ENCODE results near the gene RB1.
"Not testable (repeated sequence)": the region's sequence is repeated elsewhere in the genome, so short reads cannot be mapped to it uniquely, and the experiment has no call there.

The RB1 gene

DNA sequence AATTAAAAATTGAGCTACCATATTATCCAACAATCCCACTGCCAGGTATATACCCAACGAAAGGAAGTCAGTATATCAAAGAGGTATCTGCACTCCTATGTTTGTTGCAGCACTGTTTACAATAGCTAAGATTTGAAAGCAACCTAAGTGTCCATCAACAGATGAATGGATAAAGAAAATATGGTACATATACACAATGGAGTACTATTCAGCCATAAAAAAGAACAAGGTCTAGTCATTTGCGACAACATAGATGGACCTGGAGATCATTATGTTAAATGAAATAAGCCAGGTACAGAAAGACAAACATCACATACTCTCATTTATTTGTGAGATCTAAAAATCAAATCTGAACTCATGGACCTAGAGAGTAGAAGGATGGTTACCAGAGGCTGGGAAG, 52.0 kb downstream of the RB1 start:
- not testable (repeated sequence) for DNase-seq

DNA sequence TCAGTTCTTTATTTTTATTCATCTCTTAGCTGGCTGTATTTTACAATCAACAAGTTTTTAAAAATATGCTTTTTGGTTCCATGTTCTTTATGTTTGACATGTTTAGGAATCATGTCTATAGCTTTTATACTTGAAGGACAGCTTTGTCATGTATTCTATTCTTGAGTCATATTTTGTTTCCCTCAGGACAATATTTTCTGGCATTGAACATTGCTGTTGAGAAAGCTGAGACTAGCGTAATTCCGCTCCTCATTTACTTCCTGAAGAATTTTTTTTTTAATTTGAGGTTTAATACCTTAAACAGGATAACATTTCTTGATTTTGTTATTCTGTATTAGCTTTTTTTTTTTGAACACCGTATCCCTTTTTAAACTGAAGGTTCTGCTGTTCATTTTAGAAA, 53.2 kb downstream of the RB1 start:
- DNase-seq: no peak

GRCh38 chr13:48369988-48370387, 66.4 kb downstream of the RB1 start:
- DNase-seq: no peak

DNA sequence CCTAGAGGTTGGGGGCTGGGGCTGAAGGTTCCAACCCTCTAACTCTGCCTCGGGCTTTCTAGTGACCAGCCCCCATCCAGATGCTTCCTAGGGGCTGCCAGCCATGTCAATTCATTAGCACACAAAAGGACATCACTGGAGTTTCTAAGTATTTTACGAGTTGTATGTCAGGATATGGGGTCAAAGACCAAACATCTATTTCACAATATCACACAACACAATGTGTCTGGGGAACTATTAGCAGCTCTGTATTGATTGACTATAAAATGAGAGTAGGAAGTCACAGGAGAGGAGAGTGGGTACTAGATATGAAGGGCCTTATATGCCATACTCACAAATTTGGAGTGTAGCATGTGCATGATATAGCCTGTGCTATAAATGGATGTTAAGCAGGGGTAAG, 67.3 kb downstream of the RB1 start:
- DNase-seq: no peak

- DNase-seq: no peak
These were observed 74.3 kb downstream of the RB1 start for GRCh38 chr13:48377857-48378256.

DNA sequence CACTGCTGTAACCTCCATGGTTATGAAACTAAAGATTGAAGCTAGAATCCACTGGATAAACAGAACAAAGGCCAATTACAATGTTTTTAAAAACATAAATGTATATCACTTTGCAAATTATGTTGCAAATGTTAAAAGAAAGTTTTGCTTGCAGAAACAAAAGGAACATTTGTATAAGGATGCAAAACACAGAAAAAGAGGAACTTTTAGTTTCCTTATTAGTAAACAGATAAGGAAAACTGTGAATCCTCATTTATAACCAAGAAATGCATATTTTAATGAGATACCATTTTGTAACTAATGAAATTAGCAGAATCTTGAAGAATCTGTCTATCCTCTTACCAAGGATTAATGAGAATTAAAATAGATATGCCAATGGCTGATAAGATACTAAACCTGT, 77.0 kb downstream of the RB1 start:
- DNase-seq: no peak

DNA sequence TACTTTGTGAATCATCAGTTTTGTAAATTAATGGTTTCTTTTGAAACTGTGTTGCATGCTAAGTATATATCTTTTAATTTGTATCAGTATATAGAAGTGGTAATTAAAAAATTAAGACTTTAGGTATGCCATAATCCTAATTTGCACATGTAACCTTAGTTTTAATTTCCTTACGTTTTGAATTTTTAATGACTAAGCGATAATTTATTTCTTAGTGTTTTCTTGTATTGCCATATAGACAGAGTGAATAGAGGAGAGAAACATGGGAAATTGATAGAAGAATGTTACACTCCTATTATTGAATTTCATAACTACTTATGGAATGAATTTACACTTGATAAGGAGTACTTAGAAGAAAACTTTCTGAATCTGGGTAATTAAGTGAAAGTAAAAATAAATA, 79.8 kb downstream of the RB1 start:
- DNase-seq: no peak

- no peak for DNase-seq
These were observed 83.3 kb downstream of the RB1 start for GRCh38 chr13:48386816-48387215.

- no peak for DNase-seq
These were observed 87.7 kb downstream of the RB1 start for GRCh38 chr13:48391257-48391656.

- DNase-seq: no peak
These were observed 89.6 kb downstream of the RB1 start for GRCh38 chr13:48393030-48393697.

- no peak for DNase-seq
These were observed 90.1 kb downstream of the RB1 start for GRCh38 chr13:48393698-48394085.

GRCh38 chr13:48397744-48398143, 94.2 kb downstream of the RB1 start:
- DNase-seq: no peak

DNA sequence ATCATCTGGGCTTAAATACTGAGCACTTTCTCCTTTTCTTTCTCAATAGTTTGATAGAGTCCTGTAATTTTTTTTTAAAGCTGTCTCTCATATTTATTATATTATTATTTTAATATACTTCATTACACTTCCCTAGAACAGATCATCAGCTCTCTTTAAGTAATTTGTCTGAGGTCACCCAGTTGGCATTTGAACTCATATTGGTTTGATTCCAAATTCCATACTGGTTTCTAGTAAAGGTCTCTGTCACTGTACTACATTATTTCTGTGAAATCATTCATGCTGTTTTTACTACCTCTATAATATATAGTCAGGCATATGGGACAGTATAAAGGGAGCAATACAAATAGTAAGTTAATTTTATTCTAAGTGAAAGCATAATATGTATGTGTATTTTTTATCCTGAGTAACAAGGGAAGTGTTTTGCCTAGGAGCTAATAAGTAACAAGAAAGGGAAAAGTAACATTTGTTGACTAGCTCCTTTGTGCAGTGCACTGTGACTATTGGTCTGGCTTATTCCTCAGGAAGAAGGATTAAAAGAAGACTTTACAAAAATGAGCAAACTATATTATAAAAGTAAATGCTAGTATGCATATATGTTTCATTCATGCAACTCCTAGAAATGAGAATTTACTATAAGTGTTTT, 95.0 kb downstream of the RB1 start:
- no peak for DNase-seq

GRCh38 chr13:48400090-48400694, 96.6 kb downstream of the RB1 start:
- no peak for DNase-seq

GRCh38 chr13:48400850-48401291, 97.3 kb downstream of the RB1 start:
- DNase-seq: no peak

DNA sequence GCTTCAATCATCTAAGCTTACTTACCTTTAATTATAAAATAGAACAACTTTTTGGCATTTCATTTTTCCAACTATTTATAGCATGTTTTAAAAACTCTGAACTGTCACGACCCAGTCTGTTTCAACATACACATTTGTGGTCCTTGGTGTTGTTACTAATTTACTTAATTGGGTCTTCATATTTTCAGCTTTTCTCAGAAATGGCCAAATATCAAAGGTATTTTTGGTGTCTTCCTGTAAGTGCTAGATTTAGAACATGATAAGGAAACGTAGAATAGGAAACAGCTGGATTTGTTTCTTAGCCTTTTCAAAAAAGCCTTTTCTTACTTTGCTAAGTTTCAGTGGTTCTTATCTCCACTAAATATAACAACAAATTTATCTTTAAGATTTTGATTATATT, 97.9 kb downstream of the RB1 start:
- DNase-seq: no peak

DNA sequence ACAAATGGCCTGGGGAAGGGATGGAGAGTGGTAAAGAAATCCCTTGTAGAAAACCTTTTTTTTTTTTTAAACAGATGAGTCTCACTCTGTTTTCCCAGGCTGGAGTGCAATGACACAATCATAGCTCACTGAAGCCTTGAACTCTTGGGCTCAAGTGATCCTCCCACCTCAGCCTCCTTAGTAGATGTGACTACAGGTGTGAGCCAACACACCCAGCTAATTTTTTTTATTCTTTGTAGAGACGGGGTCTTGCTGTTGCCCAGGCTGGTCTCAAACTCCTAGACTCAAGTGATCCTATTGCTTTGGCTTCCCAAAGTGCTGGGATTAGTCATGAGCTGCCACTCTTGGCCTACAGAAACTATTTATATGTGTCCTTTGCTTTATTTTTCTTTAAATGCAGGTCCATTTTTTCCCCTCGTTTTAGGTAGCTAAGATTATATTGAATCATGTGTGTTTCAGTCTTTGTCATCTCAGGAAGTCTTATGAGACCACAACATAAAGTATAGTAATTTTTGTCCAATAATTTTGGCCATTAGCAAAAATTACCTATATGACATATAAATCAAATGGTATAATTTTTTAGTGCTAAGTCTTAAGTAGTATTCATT, 98.9 kb downstream of the RB1 start:
- no peak for DNase-seq

- no peak for DNase-seq
These were observed 99.6 kb downstream of the RB1 start for GRCh38 chr13:48403151-48403631.

GRCh38 chr13:48403913-48404312, 100.4 kb downstream of the RB1 start:
- no peak for DNase-seq

GRCh38 chr13:48404952-48405351, 101.4 kb downstream of the RB1 start:
- no peak for DNase-seq

GRCh38 chr13:48405875-48406274, 102.3 kb downstream of the RB1 start:
- no peak for DNase-seq

DNA sequence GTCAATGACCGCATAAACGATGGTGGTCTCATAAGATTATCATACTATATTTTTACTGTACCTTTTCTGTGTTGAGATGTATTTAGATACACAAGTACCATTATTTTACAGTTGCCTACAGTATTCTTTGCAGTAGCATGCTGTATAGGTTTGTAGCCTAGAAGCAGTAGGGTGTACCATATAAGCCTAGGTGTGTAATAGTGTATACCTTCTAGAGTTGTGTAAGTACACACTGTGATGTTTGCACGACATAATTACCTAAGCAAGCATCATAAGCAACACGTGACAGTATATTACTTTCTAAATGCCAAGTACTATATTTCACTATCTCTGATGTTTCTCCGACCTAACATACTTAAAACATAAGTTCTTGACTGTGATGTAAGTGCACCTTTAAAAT, 106.6 kb downstream of the RB1 start:
- no peak for DNase-seq

- no peak for DNase-seq
These were observed 107.7 kb downstream of the RB1 start for GRCh38 chr13:48411147-48411794.
